Lower leg skin (tissue), 4 donors: Measurements from ENCODE around the gene BRS3. TPM values are rescaled to one million over a fixed set of nuclear protein-coding genes. Genes with fewer than 3 reads are reported as not detected.

ENCODE experiments used
- DNase-seq, 2 donors: peaks; one replicate each; pipeline ENCODE4 v3.0.0-alpha.2; 2019; ENCODE audit warnings: low spot score in 2 of 2
- H3K4me3 ChIP-seq: fragments of 200-600 bp; sonication (generic); 2 replicates; pipeline ENCODE4 v1.5.1; 2017; ENCODE audit warnings: mild to moderate bottlenecking, low read depth; ENCODE audit not compliant: poor library complexity, severe bottlenecking
- POLR2A ChIP-seq, 2 donors: fragments of 450-650 bp; IDR thresholded peaks; one replicate each; pipeline ENCODE4 v1.6.1; 2016 to 2017; ENCODE audit warnings: antibody characterized with exemption in 2 of 2, mild to moderate bottlenecking in 1 of 2, moderate library complexity in 1 of 2
- WGBS, 2 donors: methylation state at CpG; one replicate each; pipeline ENCODE4 v1.1.5; 2018; 5-methylcytosine and 5-hydroxymethylcytosine counted together
- intact Hi-C: fragments of 100-400 bp; cut with DNase I; formaldehyde crosslinking; loops from one replicate; pipeline ENCODE4 v1.15.0; 2023; ENCODE audit warnings: low total_unique reads
- total RNA-seq, 4 donors: library from RNA; depleted of rRNA; stranded (reverse); fragments of >200 nt; gene quantifications; one replicate each; pipeline ENCODE4 v1.1.0, GENCODE V29; 2016
- TF ChIP-seq, protein P1 (sequence below), 3 donors: fragments of 450-650 bp; IDR thresholded peaks; one replicate each; pipeline ENCODE4 v1.5.1; 2016; ENCODE audit warnings: antibody characterized with exemption in 3 of 3, mild to moderate bottlenecking in 3 of 3, moderate library complexity in 2 of 3

BRS3 gene
- total RNA-seq, 4 donors from 2014 or later: not detected

DNA sequence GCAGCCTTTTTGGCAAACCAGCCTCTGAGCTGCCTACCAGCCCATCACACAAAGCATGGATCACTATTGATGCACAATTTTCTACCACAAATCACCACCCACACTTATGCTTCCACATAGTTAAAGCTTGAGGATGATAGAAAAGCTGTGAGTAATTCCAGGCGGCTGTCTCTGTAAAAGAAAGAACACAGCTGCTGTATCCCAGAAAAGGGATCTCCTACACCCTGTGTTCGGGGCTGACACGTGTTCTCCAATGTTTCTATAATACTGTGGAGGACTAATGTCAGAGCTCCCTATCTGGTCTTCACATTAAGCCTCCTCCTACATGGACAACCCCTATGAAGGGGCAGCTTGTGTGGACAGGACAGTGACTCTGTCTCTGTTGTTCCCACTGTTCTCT lies 12.5 kb upstream of the BRS3 start:
- intact Hi-C loops: no loop called here
- TF ChIP-seq, protein P1, sequence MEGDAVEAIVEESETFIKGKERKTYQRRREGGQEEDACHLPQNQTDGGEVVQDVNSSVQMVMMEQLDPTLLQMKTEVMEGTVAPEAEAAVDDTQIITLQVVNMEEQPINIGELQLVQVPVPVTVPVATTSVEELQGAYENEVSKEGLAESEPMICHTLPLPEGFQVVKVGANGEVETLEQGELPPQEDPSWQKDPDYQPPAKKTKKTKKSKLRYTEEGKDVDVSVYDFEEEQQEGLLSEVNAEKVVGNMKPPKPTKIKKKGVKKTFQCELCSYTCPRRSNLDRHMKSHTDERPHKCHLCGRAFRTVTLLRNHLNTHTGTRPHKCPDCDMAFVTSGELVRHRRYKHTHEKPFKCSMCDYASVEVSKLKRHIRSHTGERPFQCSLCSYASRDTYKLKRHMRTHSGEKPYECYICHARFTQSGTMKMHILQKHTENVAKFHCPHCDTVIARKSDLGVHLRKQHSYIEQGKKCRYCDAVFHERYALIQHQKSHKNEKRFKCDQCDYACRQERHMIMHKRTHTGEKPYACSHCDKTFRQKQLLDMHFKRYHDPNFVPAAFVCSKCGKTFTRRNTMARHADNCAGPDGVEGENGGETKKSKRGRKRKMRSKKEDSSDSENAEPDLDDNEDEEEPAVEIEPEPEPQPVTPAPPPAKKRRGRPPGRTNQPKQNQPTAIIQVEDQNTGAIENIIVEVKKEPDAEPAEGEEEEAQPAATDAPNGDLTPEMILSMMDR (IDR thresholded peaks at IDR 0.05): no peak
- no peak for TF ChIP-seq POLR2A (IDR thresholded peaks at IDR 0.05)
- no peak for DNase-seq
- 67 to 71% methylated on average over 3 of the region's 3 CpGs for WGBS, 2 donors
- H3K4me3 ChIP-seq: no peak overlapping the region

DNA sequence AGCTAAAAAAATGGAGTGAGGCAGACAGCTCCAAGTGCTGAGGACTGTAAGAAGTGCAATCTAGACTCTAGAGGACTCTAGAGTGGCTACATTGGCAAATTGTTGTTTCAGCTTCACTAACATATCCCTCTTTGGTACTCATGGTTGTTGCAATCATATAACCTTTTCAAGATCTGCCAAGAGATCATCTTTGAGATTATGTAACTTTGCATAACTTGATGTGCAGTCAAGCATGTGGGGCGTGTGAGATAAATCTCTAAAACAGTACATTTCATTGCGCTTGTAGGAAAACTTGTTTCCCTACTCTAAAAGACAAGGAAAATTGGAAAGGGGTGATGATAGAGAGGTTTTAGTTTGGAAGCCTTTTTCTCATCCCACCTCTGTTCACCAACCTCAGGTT lies 11.2 kb upstream of the BRS3 start:
- no peak for DNase-seq
- no peak overlapping the region for H3K4me3 ChIP-seq
- WGBS, 2 donors: 46 to 54% methylated on average over 2 of the region's 2 CpGs
- TF ChIP-seq, protein P1 (IDR thresholded peaks at IDR 0.05): no peak
- no peak for TF ChIP-seq POLR2A (IDR thresholded peaks at IDR 0.05)
- intact Hi-C loops: no loop called here

DNA sequence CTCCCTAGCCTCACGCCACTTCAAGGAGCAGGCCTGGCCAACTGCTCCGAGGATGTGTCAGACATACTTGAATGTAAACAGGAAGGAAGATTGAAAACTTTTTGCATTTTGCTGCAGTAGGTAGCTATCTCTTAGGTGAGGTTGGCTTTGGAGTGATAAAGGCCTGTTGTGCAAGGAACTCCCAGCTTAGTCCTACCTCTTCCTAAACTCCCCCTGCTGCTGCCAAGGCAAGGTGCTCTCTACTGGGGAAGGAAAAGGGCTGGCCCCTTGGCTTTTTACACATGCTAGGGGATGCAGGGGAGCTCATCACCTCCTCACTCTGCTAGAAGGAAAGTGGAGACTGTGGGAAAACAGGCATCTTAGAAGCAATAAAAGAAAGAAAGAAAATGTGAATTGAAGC lies 10.7 kb upstream of the BRS3 start:
- intact Hi-C loops: no loop called here
- DNase-seq: no peak
- TF ChIP-seq POLR2A (IDR thresholded peaks at IDR 0.05): no peak
- TF ChIP-seq, protein P1 (IDR thresholded peaks at IDR 0.05): no peak
- 38 to 83% methylated on average over 2 of the region's 2 CpGs for WGBS, 2 donors
- no peak overlapping the region for H3K4me3 ChIP-seq

DNA sequence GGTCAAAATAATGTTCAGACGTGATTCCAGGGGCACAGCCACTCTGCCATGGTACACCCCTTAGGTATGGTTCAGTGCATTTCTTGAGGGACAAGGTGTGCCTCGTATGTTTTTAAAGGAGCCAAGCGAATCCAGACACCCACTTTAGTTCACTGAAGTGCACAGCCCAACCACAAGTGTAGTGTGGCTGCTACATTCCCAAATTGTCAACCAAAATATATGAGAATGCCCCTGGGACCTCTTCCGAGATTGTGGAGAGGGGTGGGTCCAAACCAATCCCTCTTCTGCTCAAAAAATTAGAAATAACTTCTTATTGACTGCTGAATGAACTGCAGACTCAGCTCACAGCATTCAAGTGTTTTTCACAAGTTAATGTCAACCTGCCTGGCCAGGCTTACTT lies 7.4 kb upstream of the BRS3 start:
- TF ChIP-seq, protein P1 (IDR thresholded peaks at IDR 0.05): no peak
- no peak for TF ChIP-seq POLR2A (IDR thresholded peaks at IDR 0.05)
- intact Hi-C loops: no loop called here
- no peak overlapping the region for H3K4me3 ChIP-seq
- no peak for DNase-seq
- 26 to 44% methylated on average over 4 of the region's 4 CpGs for WGBS, 2 donors

DNA sequence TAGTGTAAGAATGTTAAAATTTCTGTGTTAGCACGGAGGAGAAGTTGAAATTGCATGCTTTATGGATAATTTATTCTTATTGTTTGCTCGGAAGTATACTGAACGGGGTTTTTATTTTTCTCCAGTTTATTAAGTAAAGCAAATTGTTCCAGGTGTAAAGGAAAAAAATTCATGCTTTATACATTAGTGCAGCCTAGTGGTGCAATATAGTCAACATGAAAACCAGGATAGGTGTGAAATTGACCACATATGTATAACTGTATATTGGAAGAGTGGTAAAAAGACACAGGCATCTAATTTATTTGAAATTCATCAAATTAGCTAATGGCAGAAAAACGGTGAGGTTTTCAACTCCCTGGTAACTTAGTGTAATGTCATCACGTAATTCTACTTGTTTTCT lies 959 bp downstream of the BRS3 start:
- intact Hi-C loops: no loop called here
- TF ChIP-seq POLR2A (IDR thresholded peaks at IDR 0.05): no peak
- TF ChIP-seq, protein P1 (IDR thresholded peaks at IDR 0.05): no peak
- DNase-seq: no peak
- no peak overlapping the region for H3K4me3 ChIP-seq
- WGBS, 2 donors: 36 to 40% methylated on average over 5 of the region's 5 CpGs

DNA sequence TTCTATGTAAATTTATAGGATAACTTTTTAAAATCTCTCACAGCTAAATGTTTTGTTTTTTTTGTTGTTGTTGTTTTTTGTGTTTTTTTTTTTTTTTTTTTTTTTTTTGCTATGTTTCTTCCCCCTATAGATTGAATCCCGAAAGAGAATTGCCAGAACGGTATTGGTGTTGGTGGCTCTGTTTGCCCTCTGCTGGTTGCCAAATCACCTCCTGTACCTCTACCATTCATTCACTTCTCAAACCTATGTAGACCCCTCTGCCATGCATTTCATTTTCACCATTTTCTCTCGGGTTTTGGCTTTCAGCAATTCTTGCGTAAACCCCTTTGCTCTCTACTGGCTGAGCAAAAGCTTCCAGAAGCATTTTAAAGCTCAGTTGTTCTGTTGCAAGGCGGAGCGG lies 4.1 kb downstream of the BRS3 start:
- no peak for DNase-seq
- WGBS, 2 donors: 61 to 62% methylated on average over 6 of the region's 6 CpGs
- no peak for TF ChIP-seq POLR2A (IDR thresholded peaks at IDR 0.05)
- TF ChIP-seq, protein P1 (IDR thresholded peaks at IDR 0.05): no peak
- intact Hi-C loops: no loop called here
- H3K4me3 ChIP-seq: no peak overlapping the region
